ENCODE measurements around the gene EIF6.

EIF6 gene

DNA sequence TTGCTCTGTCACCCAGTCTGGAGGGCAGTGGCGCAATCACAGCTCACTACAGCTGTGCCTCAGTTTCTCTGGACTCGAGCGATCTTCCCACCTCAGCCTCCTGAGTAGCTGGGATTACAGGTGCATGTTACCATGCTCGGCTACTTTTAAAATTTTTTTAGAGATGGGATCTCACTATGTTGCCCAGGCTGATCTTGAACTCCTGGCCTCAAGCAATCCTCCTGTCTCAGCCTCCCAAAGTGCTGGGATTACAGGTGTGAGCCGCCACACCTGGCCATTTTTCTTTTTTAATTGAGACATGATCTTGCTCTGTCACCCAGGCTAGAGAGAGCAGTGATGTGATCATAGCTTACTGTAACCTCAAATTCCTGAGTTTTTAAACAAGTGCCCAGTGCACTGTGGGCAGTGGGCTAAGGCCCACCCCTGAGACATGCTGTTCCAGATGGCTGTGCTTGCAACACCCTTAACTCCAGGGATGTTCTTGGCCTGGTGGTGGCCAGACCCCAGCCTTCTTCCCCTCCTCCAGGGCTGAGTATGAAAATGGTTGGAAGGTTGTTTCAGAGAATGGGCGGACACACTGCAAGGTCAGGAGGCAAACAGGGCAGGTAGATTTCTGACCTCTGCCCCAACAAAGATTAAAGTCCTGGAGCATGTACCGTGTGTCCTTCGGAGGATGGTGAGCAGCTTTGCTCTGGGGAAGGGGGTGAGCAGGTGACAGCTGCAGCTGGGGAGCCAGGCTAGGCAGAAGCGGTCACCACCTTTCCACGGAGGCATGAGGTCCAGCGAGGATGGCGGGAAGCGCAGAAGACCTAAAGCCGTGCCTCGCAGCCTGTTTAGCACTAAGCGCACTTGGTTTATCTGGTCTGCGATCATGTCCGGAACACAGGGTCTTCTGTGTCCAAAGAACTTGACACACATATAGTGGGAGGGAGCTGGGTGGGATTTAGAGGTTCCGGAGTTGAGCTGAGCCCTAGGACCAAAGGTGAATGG is 9.0 kb upstream of the EIF6 start:
- DNase-seq: no peak

GRCh38 chr20:35292504-35293285 is 8.1 kb upstream of the EIF6 start:
- no peak for DNase-seq

- DNase-seq: no peak
Measured at GRCh38 chr20:35291654-35292503, 7.3 kb upstream of the EIF6 start, which contains the start of gene FAM83C. FAM83C (minus strand) TSS chr20:35292425; CDS start chr20:35292304, 121 bp downstream.

DNA sequence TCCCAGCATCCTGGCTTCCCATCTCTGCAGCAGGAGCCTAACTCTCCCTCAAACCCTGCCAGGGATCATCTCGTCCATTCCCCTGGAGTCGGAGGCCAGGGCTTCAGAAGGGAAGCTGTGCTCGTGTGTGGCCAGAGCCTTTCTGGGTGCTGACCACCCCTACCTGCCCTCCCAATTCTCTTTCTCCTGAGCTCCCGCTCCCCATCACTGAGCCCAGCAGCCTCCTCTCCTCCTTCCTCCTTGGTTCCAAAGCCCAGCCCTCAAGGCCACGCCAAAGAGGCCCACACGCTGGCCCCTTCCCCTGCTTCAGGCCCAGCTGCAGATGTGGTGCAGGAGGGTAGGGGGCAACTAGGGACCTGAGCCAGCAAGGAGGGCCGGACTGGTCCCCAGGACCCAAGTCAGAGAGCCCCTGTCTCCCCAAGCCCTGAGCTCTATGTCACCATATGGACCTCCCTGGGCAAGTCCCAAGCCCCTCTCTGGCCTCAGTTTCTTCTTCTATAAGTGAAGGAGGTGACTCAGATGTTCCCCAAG is 6.4 kb upstream of the EIF6 start:
- DNase-seq: no peak

- DNase-seq: no peak
Measured at GRCh38 chr20:35290186-35290886, 5.8 kb upstream of the EIF6 start.

- no peak for DNase-seq
Measured at GRCh38 chr20:35288325-35289060, 3.9 kb upstream of the EIF6 start.

GRCh38 chr20:35287509-35288324 is 3.1 kb upstream of the EIF6 start:
- no peak for DNase-seq

- DNase-seq: no peak
Measured at GRCh38 chr20:35286899-35287508, 2.4 kb upstream of the EIF6 start.

DNA sequence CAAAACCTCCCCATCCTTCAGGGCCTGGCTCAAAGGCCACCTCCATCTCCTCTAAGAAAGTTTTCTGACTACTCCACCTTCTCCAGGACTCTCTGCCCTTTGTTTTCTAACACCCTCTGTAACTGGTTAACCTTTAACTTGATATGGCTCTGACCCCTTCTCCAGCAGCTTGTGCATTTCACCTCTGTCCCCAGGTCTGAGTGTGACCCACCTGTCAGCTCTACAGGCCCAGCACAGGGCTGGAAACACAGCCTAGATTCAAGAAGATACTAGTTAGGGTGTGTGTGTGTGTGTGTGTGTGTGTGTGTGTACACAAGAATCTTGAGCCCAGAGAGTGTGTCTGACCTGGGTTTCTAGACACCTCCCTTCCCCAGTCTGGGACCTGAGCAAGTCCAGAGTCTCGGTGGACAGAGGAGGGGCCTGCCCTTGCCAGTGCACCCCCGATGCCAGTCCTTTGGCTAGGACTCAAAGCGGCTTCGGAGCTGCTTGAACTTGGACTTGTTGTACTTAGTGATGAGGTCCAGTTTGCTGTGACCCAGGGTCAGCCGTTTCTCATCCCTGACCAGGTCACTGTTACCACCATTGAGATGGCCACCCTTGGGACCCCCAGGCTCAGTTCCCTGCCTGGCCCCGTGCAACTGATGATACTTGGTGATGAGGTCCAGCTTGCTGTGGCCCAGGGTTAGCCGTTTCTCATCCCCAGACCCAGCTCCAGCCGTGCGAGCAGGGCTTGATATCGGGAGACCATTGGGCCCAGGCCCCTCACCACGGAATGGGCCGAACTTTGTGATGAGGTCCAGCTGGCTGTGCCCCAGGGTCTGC is 1.7 kb upstream of the EIF6 start:
- no peak for DNase-seq

GRCh38 chr20:35285806-35286076 is 1.2 kb upstream of the EIF6 start:
- DNase-seq: no peak

DNA sequence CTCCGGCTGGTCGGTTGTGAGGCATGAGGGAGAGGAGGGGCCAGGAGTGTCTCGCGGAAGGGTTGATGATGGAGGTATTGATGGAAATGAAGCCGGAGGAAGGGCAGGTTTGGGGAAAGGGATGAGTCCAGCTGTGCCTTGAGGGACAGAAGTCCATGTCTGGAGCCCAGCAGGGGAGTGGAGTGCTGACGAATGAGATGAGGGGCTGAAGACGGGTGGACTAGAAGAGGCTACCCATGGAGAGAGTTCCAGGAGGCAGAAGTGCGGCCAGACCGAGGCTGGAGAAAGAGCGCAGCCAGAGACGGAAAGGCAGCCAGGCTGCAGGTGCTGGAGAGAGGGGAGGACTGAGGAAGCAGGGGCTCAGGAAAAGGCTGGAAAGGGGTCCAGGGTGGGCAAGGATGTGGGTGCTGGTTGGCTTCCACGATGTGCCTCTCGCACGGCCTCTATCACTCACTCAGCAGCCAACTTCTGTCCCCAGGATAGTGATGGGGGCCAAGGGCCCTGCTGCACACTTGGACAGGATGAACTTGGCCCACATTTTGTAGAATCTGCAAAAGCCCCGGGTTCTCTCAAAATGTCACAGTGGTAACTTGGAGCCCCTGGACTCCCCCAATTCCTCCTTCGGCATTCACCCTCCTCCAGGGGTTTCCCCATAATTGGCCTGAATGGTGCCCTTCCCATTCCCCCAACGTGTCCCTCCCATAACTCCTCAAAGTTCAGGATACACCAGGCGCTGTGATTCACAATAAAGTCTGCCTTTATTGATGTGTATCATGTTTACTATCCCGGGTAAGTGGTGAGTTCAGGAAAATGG is 627 bp upstream of the EIF6 start:
- DNase-seq: no peak

- DNase-seq: peak in 1 of 2 experiments; percentile 49
Measured at GRCh38 chr20:35283441-35284266, 918 bp downstream of the EIF6 start.

DNA sequence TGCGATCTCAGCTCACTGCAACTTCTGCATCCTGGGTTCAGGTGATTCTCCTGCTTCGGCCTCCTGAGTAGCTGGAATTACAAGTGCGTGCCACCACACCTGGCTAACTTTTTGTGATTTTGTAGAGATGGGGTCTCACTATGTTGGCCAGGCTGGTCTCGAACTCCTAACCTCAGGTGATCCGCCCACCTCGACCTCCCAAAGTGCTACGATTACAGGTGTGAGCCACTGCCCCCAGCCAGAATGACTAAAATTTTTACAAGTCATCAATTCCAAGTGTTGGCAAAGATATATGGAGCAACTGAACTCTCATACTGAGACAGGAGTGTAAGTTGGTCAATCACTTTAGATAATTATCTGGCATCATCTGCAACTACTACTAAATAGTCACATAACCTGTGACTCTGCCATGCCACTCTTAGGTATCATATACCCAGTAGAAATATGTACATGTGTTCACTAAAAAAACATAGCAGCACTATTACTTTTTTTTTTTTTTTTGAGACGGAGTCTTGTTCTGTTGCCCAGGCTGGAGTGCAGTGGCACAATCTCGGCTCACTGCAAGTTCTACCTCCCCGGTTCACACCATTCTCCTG is 3.0 kb downstream of the EIF6 start:
- no peak for DNase-seq

GRCh38 chr20:35280523-35280922 is 4.0 kb downstream of the EIF6 start:
- DNase-seq: no peak

- no peak for DNase-seq
Measured at GRCh38 chr20:35279533-35280174, 4.9 kb downstream of the EIF6 start.

- DNase-seq: no peak
Measured at GRCh38 chr20:35279040-35279439, 5.5 kb downstream of the EIF6 start.
